ENCODE results near the gene ZNF281.
A peak's percentile ranks its signal among the peaks of the same experiment; 100 is the strongest.
"Not testable (repeated sequence)": the region's sequence is repeated elsewhere in the genome, so short reads cannot be mapped to it uniquely, and the experiment has no call there.

Gene ZNF281

DNA sequence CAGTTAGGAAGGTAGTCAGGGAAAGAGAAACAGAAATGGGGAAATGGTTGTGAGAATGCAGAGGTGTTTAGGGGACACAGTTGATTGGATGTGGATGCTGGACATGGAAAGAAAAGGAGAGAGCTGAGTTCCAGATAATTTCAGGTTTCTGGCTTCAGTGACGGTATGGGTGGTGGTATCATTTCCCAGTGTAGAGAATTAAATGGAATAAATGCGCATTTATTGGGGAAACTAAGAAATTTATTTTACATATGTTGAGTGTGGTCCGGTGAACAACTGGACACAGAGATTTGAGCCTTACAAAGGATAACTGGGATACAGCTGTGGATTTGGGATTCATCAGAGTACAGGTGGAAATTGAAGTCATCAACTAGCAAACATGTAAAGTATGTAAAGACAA lies 12.4 kb upstream of the ZNF281 start:
- in situ Hi-C loops (cut with HindIII; ENCODE audit: low pct_unique_long_range_greater_than_20kb, low sequenced_read_pairs) = no loop called here
- TF ChIP-seq JUND (IDR thresholded peaks at IDR 0.05; ENCODE audit: low read depth) = no peak
- no peak for DNase-seq (ENCODE audit: low read depth in 1 of 2, low spot score in 1 of 2)

DNA sequence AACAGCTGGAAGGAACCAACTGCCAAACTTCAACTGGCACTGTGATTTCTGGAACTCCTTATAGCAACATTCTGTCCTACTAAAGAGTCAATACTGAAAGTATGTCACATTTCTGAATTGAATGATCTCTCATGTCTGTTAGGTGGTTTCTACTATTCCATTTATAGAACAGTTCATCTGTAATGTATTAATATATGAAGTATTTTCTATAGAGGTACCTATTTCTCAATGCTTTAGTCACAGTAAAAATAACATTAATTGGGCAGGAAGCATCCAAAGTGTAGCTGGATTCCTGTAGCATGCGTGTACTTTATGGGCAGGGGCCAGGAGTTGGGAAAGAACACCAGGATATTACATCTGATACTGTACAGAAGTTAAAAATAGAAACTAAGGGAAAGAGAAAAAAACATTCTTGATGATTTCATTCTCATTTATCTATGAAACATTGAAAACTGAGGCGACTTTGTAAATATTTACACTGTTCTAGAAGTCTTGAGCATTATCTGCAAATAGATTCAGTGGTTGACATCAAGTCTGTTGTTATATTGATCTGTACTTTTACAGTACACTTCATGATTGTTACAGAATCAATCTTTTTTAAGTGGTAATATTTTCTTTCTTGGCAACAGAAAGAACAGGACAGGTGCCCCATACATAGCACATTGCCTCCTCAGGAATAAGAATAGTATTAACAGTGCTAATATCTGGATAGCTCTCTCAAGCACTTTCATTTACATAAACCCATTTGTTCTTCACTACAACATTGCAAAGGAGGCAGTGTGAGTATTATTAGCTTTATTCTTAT lies 6.2 kb upstream of the ZNF281 start:
- no peak for DNase-seq (ENCODE audit: low read depth in 1 of 2, low spot score in 1 of 2)
- in situ Hi-C loops (cut with HindIII; ENCODE audit: low pct_unique_long_range_greater_than_20kb, low sequenced_read_pairs) = no loop called here
- no peak for TF ChIP-seq JUND (IDR thresholded peaks at IDR 0.05; ENCODE audit: low read depth)

DNA sequence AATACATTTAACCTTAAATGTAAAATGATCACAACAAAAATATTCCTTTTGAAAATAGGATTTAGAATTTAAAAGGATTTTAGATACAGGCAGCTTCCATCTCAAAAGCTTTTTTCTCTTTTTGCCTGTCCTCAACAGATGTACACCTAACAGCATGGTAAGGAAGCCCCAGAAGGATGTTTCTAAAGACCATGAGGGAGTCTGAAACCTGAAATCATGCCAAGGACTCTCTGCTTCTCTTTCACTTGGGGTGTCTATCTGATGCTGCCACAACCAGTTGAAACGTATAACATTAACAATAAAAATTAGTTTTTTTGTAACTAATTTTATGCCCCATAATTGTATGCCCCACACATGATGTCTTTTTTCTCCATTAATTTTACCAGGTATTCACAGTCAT lies 5.4 kb upstream of the ZNF281 start:
- DNase-seq (ENCODE audit: low read depth in 1 of 2, low spot score in 1 of 2) = no peak
- in situ Hi-C loops (cut with HindIII; ENCODE audit: low pct_unique_long_range_greater_than_20kb, low sequenced_read_pairs) = no loop called here
- TF ChIP-seq JUND (IDR thresholded peaks at IDR 0.05; ENCODE audit: low read depth) = no peak

- no peak for TF ChIP-seq JUND (IDR thresholded peaks at IDR 0.05; ENCODE audit: low read depth)
- DNase-seq (ENCODE audit: low read depth in 1 of 2, low spot score in 1 of 2) = no peak
- in situ Hi-C loops (cut with HindIII; ENCODE audit: low pct_unique_long_range_greater_than_20kb, low sequenced_read_pairs) = no loop called here
Observed at GRCh38 chr1:200414657-200415056, 4.8 kb upstream of the ZNF281 start.

- in situ Hi-C loops (cut with HindIII; ENCODE audit: low pct_unique_long_range_greater_than_20kb, low sequenced_read_pairs); DNase-seq (ENCODE audit: low read depth in 1 of 2, low spot score in 1 of 2): not testable (repeated sequence)
Observed at GRCh38 chr1:200413766-200414165, 3.9 kb upstream of the ZNF281 start.

- in situ Hi-C loops (cut with HindIII; ENCODE audit: low pct_unique_long_range_greater_than_20kb, low sequenced_read_pairs) = no loop called here
- peak in 1 of 2 experiments; percentile 57 for DNase-seq (ENCODE audit: low read depth in 1 of 2, low spot score in 1 of 2)
- no peak for TF ChIP-seq JUND (IDR thresholded peaks at IDR 0.05; ENCODE audit: low read depth)
Observed at GRCh38 chr1:200411406-200412257, 1.8 kb upstream of the ZNF281 start.

GRCh38 chr1:200410566-200410878 lies 686 bp upstream of the ZNF281 start:
- peak; percentile 87; the same call in 1 of the 2 replicates for TF ChIP-seq JUND (IDR thresholded peaks at IDR 0.05; ENCODE audit: low read depth)
- peak; percentile 60 to 93 for DNase-seq (ENCODE audit: low read depth in 1 of 2, low spot score in 1 of 2)
- in situ Hi-C loops (cut with HindIII; ENCODE audit: low pct_unique_long_range_greater_than_20kb, low sequenced_read_pairs) = no loop called here

DNA sequence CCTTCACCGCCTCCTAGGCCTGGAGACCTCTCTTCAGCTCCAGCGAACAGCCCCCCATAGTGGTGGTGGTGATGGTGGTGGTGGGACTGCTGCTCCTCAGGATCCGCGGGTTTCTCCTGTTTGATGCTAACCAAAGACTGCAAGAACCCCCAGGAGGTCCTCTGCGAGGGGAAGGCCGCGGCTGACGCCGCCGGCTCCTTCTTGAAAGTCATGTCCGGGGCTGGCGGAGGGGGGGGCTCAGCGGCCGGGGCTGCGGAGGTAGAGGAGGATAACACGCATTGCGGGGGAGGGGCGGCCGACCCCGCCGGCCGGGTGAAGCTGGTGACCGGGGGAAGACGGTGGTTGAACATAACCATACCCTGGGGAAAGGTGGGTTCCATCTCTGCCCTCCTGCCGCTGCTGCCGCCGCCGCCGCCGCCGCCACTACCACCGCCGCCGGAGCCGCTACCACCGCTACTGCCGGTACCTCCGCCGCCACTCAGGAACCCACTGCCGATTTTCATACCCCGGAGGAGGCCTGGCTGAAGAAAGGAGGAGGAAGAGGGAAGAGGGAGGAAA lies 554 bp downstream of the ZNF281 start:
- in situ Hi-C loops (cut with HindIII; ENCODE audit: low pct_unique_long_range_greater_than_20kb, low sequenced_read_pairs) = no loop called here
- no peak for TF ChIP-seq JUND (IDR thresholded peaks at IDR 0.05; ENCODE audit: low read depth)

DNA sequence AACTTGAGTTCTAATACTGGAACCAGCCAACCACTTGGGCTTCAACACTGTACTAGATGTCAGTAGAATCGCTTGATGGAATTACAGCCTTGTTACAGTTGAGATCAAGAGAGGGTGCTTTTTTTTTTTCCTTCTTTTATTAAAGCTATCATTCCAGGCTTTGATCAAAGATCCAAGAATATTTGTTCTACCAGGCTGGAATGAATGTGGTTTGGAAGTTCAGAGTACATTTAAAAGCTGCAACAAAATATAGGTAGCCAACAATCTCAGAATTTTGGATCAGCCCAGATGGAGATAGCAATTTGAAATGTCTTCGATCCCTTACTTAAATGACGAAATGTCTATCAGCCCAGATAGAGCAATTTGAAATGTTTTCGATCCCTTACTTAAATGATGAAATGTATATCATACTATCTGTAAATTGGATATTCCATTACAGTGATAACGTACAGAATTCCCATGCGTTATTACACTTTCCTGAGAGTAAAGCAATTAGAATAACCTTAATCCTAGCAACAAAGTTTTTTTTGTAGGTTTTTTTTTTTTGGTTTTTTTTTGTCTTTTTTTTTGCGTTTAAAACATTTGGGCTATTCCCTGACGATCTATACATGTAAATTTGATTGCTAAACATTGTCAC lies 3.6 kb downstream of the ZNF281 start:
- in situ Hi-C loops (cut with HindIII; ENCODE audit: low pct_unique_long_range_greater_than_20kb, low sequenced_read_pairs) = no loop called here
- no peak for DNase-seq (ENCODE audit: low read depth in 1 of 2, low spot score in 1 of 2)
- TF ChIP-seq JUND (IDR thresholded peaks at IDR 0.05; ENCODE audit: low read depth) = no peak

More for the DNA sequence above, 554 bp downstream of the ZNF281 start:
- DNase-seq (ENCODE audit: low read depth in 1 of 2, low spot score in 1 of 2) = no peak

DNA sequence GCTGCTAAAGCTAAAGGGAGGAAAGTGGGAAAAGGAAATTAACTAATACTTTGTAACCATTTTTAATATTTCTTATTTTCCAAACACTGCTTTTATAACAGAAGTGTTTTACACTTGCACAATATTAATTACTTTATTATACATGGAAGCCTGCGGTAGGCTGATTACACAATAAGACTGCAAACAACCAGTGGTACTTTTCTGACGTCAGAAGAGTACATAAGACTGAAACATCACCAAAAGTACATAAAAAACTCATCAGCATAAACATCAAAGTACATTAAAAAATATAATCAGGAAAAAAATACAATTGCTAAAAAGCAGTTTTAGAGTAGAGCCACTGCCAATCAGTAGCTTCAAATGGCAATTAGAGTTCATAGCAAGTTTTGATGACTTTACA lies 4.6 kb downstream of the ZNF281 start:
- no peak for TF ChIP-seq JUND (IDR thresholded peaks at IDR 0.05; ENCODE audit: low read depth)
- DNase-seq (ENCODE audit: low read depth in 1 of 2, low spot score in 1 of 2) = no peak
- in situ Hi-C loops (cut with HindIII; ENCODE audit: low pct_unique_long_range_greater_than_20kb, low sequenced_read_pairs) = no loop called here

- in situ Hi-C loops (cut with HindIII; ENCODE audit: low pct_unique_long_range_greater_than_20kb, low sequenced_read_pairs) = no loop called here
- no peak for TF ChIP-seq JUND (IDR thresholded peaks at IDR 0.05; ENCODE audit: low read depth)
- DNase-seq (ENCODE audit: low read depth in 1 of 2, low spot score in 1 of 2) = no peak
Observed at GRCh38 chr1:200401708-200402107, 8.1 kb downstream of the ZNF281 start.

GRCh38 chr1:200401263-200401662 lies 8.6 kb downstream of the ZNF281 start:
- no peak for DNase-seq (ENCODE audit: low read depth in 1 of 2, low spot score in 1 of 2)
- no peak for TF ChIP-seq JUND (IDR thresholded peaks at IDR 0.05; ENCODE audit: low read depth)
- in situ Hi-C loops (cut with HindIII; ENCODE audit: low pct_unique_long_range_greater_than_20kb, low sequenced_read_pairs) = no loop called here

GRCh38 chr1:200400556-200400955 lies 9.3 kb downstream of the ZNF281 start:
- no peak for DNase-seq (ENCODE audit: low read depth in 1 of 2, low spot score in 1 of 2)
- no peak for TF ChIP-seq JUND (IDR thresholded peaks at IDR 0.05; ENCODE audit: low read depth)
- in situ Hi-C loops (cut with HindIII; ENCODE audit: low pct_unique_long_range_greater_than_20kb, low sequenced_read_pairs) = no loop called here

Data from T47D (cell line).